HG02852 (cell line): ENCODE data around the gene ECSCR.
"Not testable (repeated sequence)": the region's sequence is repeated elsewhere in the genome, so short reads cannot be mapped to it uniquely, and the experiment has no call there.

Experiments used
- ATAC-seq: cut with Tn5 transposase; IDR thresholded peaks from one replicate; pipeline ENCODE4 v1.9.1; 2021; ENCODE audit warnings: mild to moderate bottlenecking, moderate library complexity; ENCODE audit not compliant: unreplicated experiment

ECSCR gene

GRCh38 chr5:139414581-139415130 is 47.9 kb downstream of the ECSCR start:
- ATAC-seq = no peak

GRCh38 chr5:139413963-139414362 is 48.6 kb downstream of the ECSCR start:
- no peak for ATAC-seq

- no peak for ATAC-seq
Observed at GRCh38 chr5:139413153-139413552, 49.4 kb downstream of the ECSCR start.

GRCh38 chr5:139410993-139411828 is 51.3 kb downstream of the ECSCR start:
- no peak for ATAC-seq

- ATAC-seq = no peak
Observed at GRCh38 chr5:139410121-139410992, 52.2 kb downstream of the ECSCR start.

GRCh38 chr5:139409116-139409515 is 53.4 kb downstream of the ECSCR start:
- not testable (repeated sequence) for ATAC-seq

GRCh38 chr5:139408191-139408590 is 54.4 kb downstream of the ECSCR start:
- no peak for ATAC-seq

- no peak for ATAC-seq
Observed at GRCh38 chr5:139407517-139407916, 55.0 kb downstream of the ECSCR start.

GRCh38 chr5:139406963-139407362 is 55.6 kb downstream of the ECSCR start:
- ATAC-seq = no peak

- no peak for ATAC-seq
Observed at GRCh38 chr5:139404484-139404840, 58.1 kb downstream of the ECSCR start.

GRCh38 chr5:139403787-139404483 is 58.6 kb downstream of the ECSCR start, which contains the start of gene SPATA24:
Gene SPATA24 (minus strand): TSS chr5:139404089. CDS start chr5:139404060, 29 bp downstream.
- ATAC-seq = peak; percentile 79

- ATAC-seq = no peak
Observed at GRCh38 chr5:139403418-139403786, 59.1 kb downstream of the ECSCR start.

GRCh38 chr5:139402561-139403158 is 59.9 kb downstream of the ECSCR start:
- ATAC-seq = no peak

- ATAC-seq = no peak
Observed at GRCh38 chr5:139401546-139401945, 61.0 kb downstream of the ECSCR start.

- ATAC-seq = peak; percentile 31
Observed at GRCh38 chr5:139399501-139400121, 62.9 kb downstream of the ECSCR start.
